ENCODE results near the gene SNX12.

GRCh38 chrX:71095033-71095432, 26.9 kb upstream of the SNX12 start:
- TF ChIP-seq EZH2 (IDR thresholded peaks at IDR 0.05; ENCODE audit: insufficient read depth, poor library complexity, severe bottlenecking) = no peak
- TF ChIP-seq EZH2phosphoT487 (IDR thresholded peaks at IDR 0.05; ENCODE audit: insufficient read depth, low read depth) = no peak
